K562 (cell line): ENCODE results near the gene EPC2. TPM values are rescaled to one million over a fixed set of nuclear protein-coding genes. Genes with fewer than 3 reads are reported as not detected.

Source experiments
- CREBBP ChIP-seq: IDR thresholded peaks from one replicate; pipeline ENCODE4 v1.6.1; 2012; ENCODE audit warnings: low read depth, mild to moderate bottlenecking, control low read depth, inconsistent platforms, low read length
- EWSR1 ChIP-seq: fragments of 450-650 bp; IDR thresholded peaks from 2 replicates; pipeline ENCODE4 v1.6.1; 2018; ENCODE audit warnings: borderline replicate concordance, mild to moderate bottlenecking, low read depth, moderate library complexity; ENCODE audit not compliant: partially characterized antibody
- HCFC1 ChIP-seq: IDR thresholded peaks from 2 replicates; pipeline ENCODE4 v1.6.1; 2012; ENCODE audit warnings: low read depth, low read length, improper control_type of control experiment
- NFE2L1 ChIP-seq: fragments of 450-650 bp; IDR thresholded peaks from 2 replicates; pipeline ENCODE4 v1.6.1; 2016; ENCODE audit warnings: missing genetic modification characterization, low read depth, mild to moderate bottlenecking, missing compliant biosample characterization, moderate library complexity, borderline replicate concordance
- polyA plus RNA-seq, 8 experiments: library from polyadenylated mRNA; depleted of rRNA in 4 of 8; stranded (reverse) in 5 of 8; unstranded in 3 of 8; fragments of >200 nt; fragmentation: Nextera tagmentation in 2 of 8; fragmentation: Illumina TruSeq in 1 of 8; extraction: Ambion mirVana in 2 of 8; extraction: Trizol in 1 of 8; gene quantifications; 2 replicates each; pipeline versions ENCODE4 v1.2.1 to v1.2.3, GENCODE V29; 2011 to 2014; ENCODE audit warnings: inconsistent platforms in 1 of 8, missing spikeins in 1 of 8
- total RNA-seq, 7 experiments: library from RNA; depleted of rRNA in 6 of 7; stranded (reverse); fragments of >200 nt in 6 of 7; fragmentation: Illumina TruSeq in 2 of 7; extraction: Trizol in 2 of 7; gene quantifications; 2 replicates each; pipeline versions ENCODE4 v1.2.1 to v1.2.3, GENCODE V29; 2011 to 2021; ENCODE audit warnings: low replicate concordance in 1 of 7
- TF ChIP-seq, protein P1 (sequence below), 2 experiments: IDR thresholded peaks in 1 of 2; conservative IDR thresholded peaks in 1 of 2; 2 replicates each; pipeline ENCODE4 v1.6.1; 2016; ENCODE audit warnings: low read depth in 2 of 2, mild to moderate bottlenecking in 1 of 2, missing compliant biosample characterization in 1 of 2, missing genetic modification characterization in 1 of 2, moderate library complexity in 1 of 2
- TF ChIP-seq, protein P2 (sequence below): sonication (generic); IDR thresholded peaks from 2 replicates; pipeline ENCODE4 v1.6.1; 2016
- TF ChIP-seq, protein P3 (sequence below): fragments of 250-450 bp; sonication (Bioruptor Pico); IDR thresholded peaks from 2 replicates; pipeline ENCODE4 v1.9.0; 2021; ENCODE audit warnings: mild to moderate bottlenecking, inconsistent platforms
- TF ChIP-seq, protein P4 (sequence below), 2 experiments: fragments of 450-650 bp in 1 of 2; sonication (generic) in 1 of 2; formaldehyde crosslinking in 1 of 2; IDR thresholded peaks; 2 replicates each; pipeline versions ENCODE4 v1.7.1 to v1.9.0; 2016 to 2022; ENCODE audit warnings: inconsistent platforms in 1 of 2, mild to moderate bottlenecking in 1 of 2, missing genetic modification reagents in 1 of 2
- TF ChIP-seq, protein P5 (sequence below): fragments of 250-450 bp; sonication (Bioruptor Pico); IDR thresholded peaks from 2 replicates; pipeline ENCODE4 v1.9.0; 2021; ENCODE audit warnings: mild to moderate bottlenecking

The EPC2 gene
- total and polyA plus RNA-seq, 9 of the 15 experiments (the other 6 are each of a cell fraction or from before 2014, with no cell fraction given), result 7.0 to 35.8 (median 29.1) TPM

DNA sequence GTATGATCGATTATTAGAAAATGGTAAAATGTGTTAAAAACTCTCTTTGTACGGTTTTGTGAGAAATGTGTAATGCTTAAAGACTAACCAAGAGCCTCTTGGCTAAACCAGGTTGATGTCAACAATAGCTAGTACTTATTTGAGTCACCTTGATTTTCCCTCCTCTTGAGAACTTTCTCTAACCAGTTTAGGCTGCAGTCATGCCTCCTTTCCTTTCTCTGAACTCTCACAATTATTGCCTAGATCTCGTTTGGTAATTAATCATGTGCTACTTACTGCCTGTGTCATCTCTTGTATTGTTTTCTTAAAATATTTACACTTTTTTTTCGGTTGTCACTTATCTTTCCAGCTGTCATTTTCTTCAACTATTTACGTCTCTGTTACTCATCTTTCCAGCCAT is 1.1 kb upstream of the EPC2 start (continued):
- TF ChIP-seq, protein P1, sequence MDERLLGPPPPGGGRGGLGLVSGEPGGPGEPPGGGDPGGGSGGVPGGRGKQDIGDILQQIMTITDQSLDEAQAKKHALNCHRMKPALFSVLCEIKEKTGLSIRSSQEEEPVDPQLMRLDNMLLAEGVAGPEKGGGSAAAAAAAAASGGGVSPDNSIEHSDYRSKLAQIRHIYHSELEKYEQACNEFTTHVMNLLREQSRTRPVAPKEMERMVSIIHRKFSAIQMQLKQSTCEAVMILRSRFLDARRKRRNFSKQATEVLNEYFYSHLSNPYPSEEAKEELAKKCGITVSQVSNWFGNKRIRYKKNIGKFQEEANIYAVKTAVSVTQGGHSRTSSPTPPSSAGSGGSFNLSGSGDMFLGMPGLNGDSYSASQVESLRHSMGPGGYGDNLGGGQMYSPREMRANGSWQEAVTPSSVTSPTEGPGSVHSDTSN (CRISPR knock-in tag; IDR thresholded peaks at IDR 0.05; ENCODE audit: low read depth), result no peak
- TF ChIP-seq, protein P1 (tag; conservative IDR thresholded peaks at IDR 0.05; ENCODE audit: low read depth), result peak; percentile 83
- TF ChIP-seq, protein P2, sequence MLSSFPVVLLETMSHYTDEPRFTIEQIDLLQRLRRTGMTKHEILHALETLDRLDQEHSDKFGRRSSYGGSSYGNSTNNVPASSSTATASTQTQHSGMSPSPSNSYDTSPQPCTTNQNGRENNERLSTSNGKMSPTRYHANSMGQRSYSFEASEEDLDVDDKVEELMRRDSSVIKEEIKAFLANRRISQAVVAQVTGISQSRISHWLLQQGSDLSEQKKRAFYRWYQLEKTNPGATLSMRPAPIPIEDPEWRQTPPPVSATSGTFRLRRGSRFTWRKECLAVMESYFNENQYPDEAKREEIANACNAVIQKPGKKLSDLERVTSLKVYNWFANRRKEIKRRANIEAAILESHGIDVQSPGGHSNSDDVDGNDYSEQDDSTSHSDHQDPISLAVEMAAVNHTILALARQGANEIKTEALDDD, result peak; percentile 71
- TF ChIP-seq NFE2L1 (tag), result no peak
- TF ChIP-seq HCFC1, result no peak
- TF ChIP-seq, protein P3, sequence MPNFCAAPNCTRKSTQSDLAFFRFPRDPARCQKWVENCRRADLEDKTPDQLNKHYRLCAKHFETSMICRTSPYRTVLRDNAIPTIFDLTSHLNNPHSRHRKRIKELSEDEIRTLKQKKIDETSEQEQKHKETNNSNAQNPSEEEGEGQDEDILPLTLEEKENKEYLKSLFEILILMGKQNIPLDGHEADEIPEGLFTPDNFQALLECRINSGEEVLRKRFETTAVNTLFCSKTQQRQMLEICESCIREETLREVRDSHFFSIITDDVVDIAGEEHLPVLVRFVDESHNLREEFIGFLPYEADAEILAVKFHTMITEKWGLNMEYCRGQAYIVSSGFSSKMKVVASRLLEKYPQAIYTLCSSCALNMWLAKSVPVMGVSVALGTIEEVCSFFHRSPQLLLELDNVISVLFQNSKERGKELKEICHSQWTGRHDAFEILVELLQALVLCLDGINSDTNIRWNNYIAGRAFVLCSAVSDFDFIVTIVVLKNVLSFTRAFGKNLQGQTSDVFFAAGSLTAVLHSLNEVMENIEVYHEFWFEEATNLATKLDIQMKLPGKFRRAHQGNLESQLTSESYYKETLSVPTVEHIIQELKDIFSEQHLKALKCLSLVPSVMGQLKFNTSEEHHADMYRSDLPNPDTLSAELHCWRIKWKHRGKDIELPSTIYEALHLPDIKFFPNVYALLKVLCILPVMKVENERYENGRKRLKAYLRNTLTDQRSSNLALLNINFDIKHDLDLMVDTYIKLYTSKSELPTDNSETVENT, result no peak
- TF ChIP-seq, protein P4, sequence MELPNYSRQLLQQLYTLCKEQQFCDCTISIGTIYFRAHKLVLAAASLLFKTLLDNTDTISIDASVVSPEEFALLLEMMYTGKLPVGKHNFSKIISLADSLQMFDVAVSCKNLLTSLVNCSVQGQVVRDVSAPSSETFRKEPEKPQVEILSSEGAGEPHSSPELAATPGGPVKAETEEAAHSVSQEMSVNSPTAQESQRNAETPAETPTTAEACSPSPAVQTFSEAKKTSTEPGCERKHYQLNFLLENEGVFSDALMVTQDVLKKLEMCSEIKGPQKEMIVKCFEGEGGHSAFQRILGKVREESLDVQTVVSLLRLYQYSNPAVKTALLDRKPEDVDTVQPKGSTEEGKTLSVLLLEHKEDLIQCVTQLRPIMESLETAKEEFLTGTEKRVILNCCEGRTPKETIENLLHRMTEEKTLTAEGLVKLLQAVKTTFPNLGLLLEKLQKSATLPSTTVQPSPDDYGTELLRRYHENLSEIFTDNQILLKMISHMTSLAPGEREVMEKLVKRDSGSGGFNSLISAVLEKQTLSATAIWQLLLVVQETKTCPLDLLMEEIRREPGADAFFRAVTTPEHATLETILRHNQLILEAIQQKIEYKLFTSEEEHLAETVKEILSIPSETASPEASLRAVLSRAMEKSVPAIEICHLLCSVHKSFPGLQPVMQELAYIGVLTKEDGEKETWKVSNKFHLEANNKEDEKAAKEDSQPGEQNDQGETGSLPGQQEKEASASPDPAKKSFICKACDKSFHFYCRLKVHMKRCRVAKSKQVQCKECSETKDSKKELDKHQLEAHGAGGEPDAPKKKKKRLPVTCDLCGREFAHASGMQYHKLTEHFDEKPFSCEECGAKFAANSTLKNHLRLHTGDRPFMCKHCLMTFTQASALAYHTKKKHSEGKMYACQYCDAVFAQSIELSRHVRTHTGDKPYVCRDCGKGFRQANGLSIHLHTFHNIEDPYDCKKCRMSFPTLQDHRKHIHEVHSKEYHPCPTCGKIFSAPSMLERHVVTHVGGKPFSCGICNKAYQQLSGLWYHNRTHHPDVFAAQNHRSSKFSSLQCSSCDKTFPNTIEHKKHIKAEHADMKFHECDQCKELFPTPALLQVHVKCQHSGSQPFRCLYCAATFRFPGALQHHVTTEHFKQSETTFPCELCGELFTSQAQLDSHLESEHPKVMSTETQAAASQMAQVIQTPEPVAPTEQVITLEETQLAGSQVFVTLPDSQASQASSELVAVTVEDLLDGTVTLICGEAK (IDR thresholded peaks at IDR 0.05), result 0 out of 2 replicates have a peak, but pooled peaks have one; percentile 7
- TF ChIP-seq, protein P4 (CRISPR knock-in tag; IDR thresholded peaks at IDR 0.05), result no peak
- no peak for TF ChIP-seq EWSR1
- TF ChIP-seq, protein P5, sequence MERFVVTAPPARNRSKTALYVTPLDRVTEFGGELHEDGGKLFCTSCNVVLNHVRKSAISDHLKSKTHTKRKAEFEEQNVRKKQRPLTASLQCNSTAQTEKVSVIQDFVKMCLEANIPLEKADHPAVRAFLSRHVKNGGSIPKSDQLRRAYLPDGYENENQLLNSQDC (CRISPR knock-in tag), result no peak
- no peak for TF ChIP-seq CREBBP
